ENCODE results near the gene MYT1. TPM values are rescaled to one million over a fixed set of nuclear protein-coding genes. Genes with fewer than 3 reads are reported as not detected.

MYT1 gene
- total RNA-seq, 2 donors from 2014 or later: 2.4 to 4.5 TPM

GRCh38 chr20:64220891-64221527 is 56.8 kb downstream of the MYT1 start:
- H3K4me3 Mint-ChIP-seq: no peak overlapping the region
- peaks cover 14% of the 10 kb centered on the region for H3K27me3 Mint-ChIP-seq (ENCODE audit: insufficient read depth)
- H3K27ac Mint-ChIP-seq: no peak overlapping the region

GRCh38 chr20:64222291-64222735 is 58.1 kb downstream of the MYT1 start:
- WGBS, 2 experiments (ENCODE audit: insufficient coverage in 1 of 2, insufficient read length in 1 of 2): 95% methylated on average over 4 to 5 of the region's 5 CpGs
- Histone ChIP-seq H3K9me3 (ENCODE audit: control insufficient read depth, low read length) (no peaks in the 10 kb centered on the region), H3K27me3 (ENCODE audit: control insufficient read depth, insufficient read depth, low read length, poor library complexity, severe bottlenecking) (peaks cover 5% of the 10 kb centered on the region), H3K4me3 (ENCODE audit: low read length) (no peak overlapping the region), H3K9ac (ENCODE audit: extremely low read depth, low read length, poor library complexity, severe bottlenecking) (no peak overlapping the region), H3K27ac (ENCODE audit: low read depth, low read length) (no peak overlapping the region), H3K4me1 (ENCODE audit: control insufficient read depth, insufficient read depth, low read length) (peaks cover 17% of the 10 kb centered on the region), H3K36me3 (ENCODE audit: control insufficient read depth, insufficient read depth, low read length) (no peaks in the 10 kb centered on the region)
- Mint-ChIP-seq H3K36me3 (ENCODE audit: low read depth) (peaks cover 7% of the 10 kb centered on the region), H3K27ac (no peak overlapping the region), H3K4me1 (peaks cover 23% of the 10 kb centered on the region), H3K27me3 (ENCODE audit: insufficient read depth) (peaks cover 9% of the 10 kb centered on the region), H3K9me3 (no peaks in the 10 kb centered on the region), H3K4me3 (no peak overlapping the region)
- TF ChIP-seq CTCF (conservative IDR thresholded peaks at IDR 0.05): no peak
- no peak for DNase-seq

More at GRCh38 chr20:64220891-64221527, 56.8 kb downstream of the MYT1 start:
- Mint-ChIP-seq H3K4me1 (peaks cover 23% of the 10 kb centered on the region), H3K9me3 (no peaks in the 10 kb centered on the region), H3K36me3 (ENCODE audit: low read depth) (peaks cover 3% of the 10 kb centered on the region)
- peaks cover 18% of the 10 kb centered on the region for H3K27me3 ChIP-seq (ENCODE audit: control insufficient read depth, insufficient read depth, low read length, poor library complexity, severe bottlenecking)
- H3K9ac ChIP-seq (ENCODE audit: extremely low read depth, low read length, poor library complexity, severe bottlenecking): no peak overlapping the region
- H3K36me3 ChIP-seq (ENCODE audit: control insufficient read depth, insufficient read depth, low read length): no peaks in the 10 kb centered on the region
- H3K4me3 ChIP-seq (ENCODE audit: low read length): no peak overlapping the region
- peaks cover 17% of the 10 kb centered on the region for H3K4me1 ChIP-seq (ENCODE audit: control insufficient read depth, insufficient read depth, low read length)
- no peak for DNase-seq
- no peaks in the 10 kb centered on the region for H3K9me3 ChIP-seq (ENCODE audit: control insufficient read depth, low read length)
- no peak overlapping the region for H3K27ac ChIP-seq (ENCODE audit: low read depth, low read length)
- WGBS, 2 experiments (ENCODE audit: insufficient coverage in 1 of 2, insufficient read length in 1 of 2): 87 to 94% methylated on average over 10 to 17 of the region's 17 CpGs
- no peak for TF ChIP-seq CTCF (conservative IDR thresholded peaks at IDR 0.05)

GRCh38 chr20:64222851-64223525 is 58.7 kb downstream of the MYT1 start:
- Histone ChIP-seq H3K9me3 (ENCODE audit: control insufficient read depth, low read length) (no peaks in the 10 kb centered on the region), H3K27ac (ENCODE audit: low read depth, low read length) (peak overlapping the region; percentile 51), H3K36me3 (ENCODE audit: control insufficient read depth, insufficient read depth, low read length) (no peaks in the 10 kb centered on the region), H3K27me3 (ENCODE audit: control insufficient read depth, insufficient read depth, low read length, poor library complexity, severe bottlenecking) (peaks cover 5% of the 10 kb centered on the region), H3K4me3 (ENCODE audit: low read length) (no peak overlapping the region), H3K4me1 (ENCODE audit: control insufficient read depth, insufficient read depth, low read length) (peaks cover 17% of the 10 kb centered on the region), H3K9ac (ENCODE audit: extremely low read depth, low read length, poor library complexity, severe bottlenecking) (no peak overlapping the region)
- peak overlapping the region; percentile 6 for H3K4me3 Mint-ChIP-seq
- DNase-seq: no peak
- peaks cover 23% of the 10 kb centered on the region for H3K4me1 Mint-ChIP-seq
- peaks cover 9% of the 10 kb centered on the region for H3K27me3 Mint-ChIP-seq (ENCODE audit: insufficient read depth)
- H3K36me3 Mint-ChIP-seq (ENCODE audit: low read depth): peaks cover 7% of the 10 kb centered on the region
- H3K27ac Mint-ChIP-seq: peak overlapping the region; percentile 20
- TF ChIP-seq CTCF (conservative IDR thresholded peaks at IDR 0.05): no peak
- 83 to 84% methylated on average over 19 to 20 of the region's 20 CpGs for WGBS, 2 experiments (ENCODE audit: insufficient coverage in 1 of 2, insufficient read length in 1 of 2)
- no peaks in the 10 kb centered on the region for H3K9me3 Mint-ChIP-seq

All from endodermal cell (in vitro differentiated cells).